HG02798 (cell line): ENCODE data around the gene TMEM247.
A peak's percentile ranks its signal among the peaks of the same experiment; 100 is the strongest.

Source experiments
- ATAC-seq: cut with Tn5 transposase; IDR thresholded peaks from one replicate; pipeline ENCODE4 v1.9.1; 2021; ENCODE audit warnings: mild to moderate bottlenecking; ENCODE audit not compliant: unreplicated experiment, poor library complexity

The TMEM247 gene

DNA sequence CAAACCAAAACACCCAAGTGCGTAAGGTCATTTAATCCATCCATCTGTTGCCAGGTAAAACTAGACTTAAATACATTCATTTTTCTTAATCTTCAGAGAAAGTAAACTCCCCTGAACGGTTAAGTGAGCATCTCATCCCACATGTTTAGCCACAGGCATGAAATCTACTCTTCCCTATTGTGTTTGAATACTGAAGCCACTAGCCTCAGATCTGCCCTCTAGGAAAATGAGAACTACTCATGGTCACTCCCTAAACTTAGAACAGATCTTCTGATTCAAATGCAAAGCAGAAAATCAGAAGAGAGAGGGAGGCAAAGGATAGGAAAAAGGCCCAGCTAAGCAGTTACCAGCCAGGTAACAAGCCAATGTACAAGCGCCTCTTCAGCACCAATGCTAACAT is 7.1 kb downstream of the TMEM247 start:
- ATAC-seq = no peak

- ATAC-seq = no peak
These were observed 8.4 kb downstream of the TMEM247 start for GRCh38 chr2:46487667-46488335.

DNA sequence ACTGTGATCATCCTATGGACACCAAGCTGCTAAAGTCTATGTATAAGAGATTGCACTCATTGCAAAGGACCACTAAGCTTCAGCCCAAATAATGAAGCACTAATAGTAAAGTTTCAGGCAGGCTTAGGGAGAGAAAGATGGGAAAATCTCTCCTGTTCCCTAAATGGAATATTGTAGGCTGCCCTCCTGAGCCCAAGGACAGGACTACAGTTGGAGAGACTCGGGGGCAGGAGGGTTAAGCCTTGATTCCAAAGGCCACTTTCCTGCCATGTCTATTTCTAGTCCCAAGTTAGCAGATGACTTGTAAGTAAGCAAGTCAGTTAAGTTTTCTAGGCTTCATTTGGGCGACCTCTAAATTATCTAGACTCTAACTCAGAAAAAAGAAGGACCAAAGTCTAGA is 9.0 kb downstream of the TMEM247 start:
- ATAC-seq = no peak

GRCh38 chr2:46489423-46490174 is 10.2 kb downstream of the TMEM247 start:
- no peak for ATAC-seq

DNA sequence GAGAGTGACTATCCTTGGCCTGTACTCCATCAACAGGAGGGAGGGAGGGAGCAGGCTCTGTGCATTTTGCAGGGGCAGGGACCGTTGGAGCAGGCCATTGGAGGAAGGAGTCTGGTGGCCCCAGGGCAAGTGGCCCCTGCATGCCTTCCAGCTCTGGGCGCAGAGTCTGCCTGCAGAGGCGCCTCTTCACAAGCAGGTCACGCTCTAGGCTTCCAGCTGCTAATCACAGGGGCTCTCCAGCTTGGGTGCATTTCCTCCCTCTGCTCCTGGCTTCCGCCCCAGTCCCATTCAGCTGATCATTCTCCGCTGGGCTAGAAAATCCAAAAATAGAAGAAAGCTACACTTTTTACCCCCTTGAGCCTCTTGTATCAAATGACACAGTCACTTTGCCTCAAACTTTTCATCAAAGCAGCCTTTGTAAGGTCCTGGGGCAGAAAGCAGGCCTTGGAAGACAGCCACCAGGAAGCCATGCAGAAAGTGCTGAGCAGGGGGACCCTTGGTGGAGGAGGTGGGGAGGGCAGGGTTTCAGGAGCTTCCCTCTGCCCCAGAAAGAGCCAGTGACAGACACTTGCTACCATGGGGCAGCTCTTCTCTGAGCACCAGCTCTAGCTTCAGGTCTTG is 11.3 kb downstream of the TMEM247 start:
- peak; percentile 49 for ATAC-seq

DNA sequence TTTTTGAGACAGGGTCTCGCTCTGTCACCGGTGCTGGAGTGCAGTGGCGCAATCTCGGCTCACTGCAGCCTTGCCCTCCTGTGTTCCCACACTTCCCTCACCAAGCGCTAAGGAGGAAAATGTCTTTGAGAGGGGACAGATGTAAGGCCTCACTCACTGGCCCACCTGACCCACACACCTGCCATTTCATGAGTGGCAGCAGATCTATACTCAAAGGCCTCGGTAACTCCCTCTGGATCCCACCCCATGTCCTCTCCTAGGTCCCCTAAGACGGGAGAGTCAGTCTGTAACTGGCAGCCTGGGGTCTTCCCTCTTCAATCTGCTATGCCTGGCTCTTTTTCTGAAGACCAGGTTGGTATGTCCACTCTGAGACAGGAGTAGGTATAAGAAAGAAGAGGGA is 12.9 kb downstream of the TMEM247 start:
- ATAC-seq = no peak

DNA sequence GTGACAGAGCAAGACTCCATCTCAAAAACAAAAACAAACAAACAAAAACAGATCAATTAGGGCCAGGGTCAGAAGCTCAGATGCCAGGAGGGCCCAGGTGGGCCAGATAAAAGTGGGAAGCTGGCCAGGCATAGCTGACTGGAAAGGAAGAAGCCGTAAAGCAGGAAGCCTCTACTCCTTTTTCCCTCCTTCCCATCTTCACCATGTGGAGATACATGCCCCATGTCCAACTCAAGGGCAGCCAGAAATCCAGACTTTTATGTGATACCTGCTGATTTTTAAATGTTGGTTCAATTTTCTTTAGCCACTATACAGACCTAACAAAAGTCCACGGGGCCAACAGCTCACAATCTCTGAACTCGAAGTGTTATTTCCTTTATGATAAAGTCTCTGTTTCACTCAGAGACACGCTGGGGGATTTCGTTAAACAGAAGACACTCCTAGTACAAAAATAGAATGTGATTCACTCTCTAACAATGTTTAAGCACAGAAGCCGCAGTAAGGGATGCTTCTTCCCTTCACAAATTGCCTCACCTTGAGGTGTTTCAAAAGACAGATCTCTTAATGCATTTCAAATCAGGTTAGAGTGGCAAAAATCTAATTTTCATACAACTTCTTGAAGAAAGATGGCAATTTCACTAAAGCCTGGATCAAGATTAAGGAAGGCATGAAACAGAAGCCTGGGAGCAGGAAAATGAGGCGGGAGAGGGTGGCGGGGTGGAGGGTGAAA is 14.0 kb downstream of the TMEM247 start:
- ATAC-seq = peak; percentile 77

DNA sequence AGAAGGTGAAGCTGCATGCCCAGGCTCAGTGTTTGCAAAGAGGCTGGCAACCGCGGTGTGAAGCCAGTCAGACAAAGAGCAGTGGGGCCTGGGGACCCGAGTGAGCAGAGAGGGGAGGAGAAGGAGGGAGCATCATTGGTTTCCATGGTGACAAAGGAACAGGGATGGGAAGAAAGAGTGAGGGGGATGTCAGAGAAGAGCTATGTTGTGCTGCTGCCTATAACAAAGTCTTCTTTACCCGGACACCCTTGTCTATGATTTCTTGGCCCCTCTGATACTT is 14.5 kb downstream of the TMEM247 start:
- ATAC-seq = no peak

DNA sequence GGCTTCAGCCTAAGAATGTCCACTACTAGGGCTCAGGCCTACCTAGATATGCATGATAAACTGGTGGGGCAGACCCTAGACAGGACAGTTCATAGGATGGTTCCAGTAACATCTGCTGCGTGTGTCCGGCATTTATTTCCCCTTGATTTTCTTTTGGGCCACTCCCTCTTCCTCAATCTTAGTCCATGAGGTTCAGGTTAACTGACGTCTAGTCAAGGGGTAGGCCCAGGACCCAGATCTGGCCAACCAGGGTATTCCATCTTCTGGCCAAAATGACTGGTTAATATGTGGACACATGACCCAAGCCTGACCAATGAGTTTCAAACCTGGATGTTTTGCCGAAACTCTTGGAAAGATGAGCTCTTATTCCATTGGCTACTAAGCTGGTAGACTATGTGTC is 15.2 kb downstream of the TMEM247 start:
- ATAC-seq = no peak

DNA sequence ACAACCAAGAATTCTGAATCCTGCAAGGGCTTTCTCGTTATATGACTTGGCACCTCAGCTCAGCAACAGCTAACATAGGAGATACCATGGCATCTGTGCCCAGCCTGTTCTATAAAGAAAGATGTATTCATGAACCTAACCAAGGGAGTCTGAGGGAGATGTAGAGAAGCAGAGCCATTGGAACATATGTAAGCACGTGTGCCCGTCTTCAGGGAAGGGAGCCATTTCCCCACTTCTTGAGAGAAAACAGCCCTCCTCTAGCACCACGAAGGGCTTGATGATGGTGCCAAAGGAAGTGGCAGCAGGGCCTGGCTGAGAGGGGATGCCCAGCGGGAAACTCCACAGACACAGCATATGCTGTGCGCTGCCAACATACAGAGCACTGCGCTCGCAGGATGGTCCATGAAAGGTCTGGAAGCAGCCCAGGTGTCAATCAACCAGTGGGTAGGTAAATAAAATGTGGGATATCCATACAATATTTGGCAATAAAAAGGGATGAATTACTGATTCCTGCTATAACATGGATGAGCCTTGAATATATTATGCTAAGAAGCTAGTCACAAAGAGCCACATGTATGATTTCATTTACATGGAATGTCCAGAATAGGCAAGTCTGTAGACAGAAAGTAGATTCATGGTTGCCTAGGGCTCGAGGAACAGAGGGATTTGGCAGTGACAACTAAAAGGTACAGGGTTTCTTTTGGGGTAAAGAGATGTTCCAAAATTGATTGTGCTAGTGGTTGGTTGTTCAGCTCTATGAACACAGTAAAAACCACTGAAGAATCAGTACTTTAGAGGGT is 16.1 kb downstream of the TMEM247 start:
- no peak for ATAC-seq

GRCh38 chr2:46497766-46498165 is 18.4 kb downstream of the TMEM247 start:
- ATAC-seq = no peak

GRCh38 chr2:46498681-46499080 is 19.3 kb downstream of the TMEM247 start:
- no peak for ATAC-seq

GRCh38 chr2:46499392-46499785 is 20.0 kb downstream of the TMEM247 start:
- ATAC-seq = no peak

- no peak for ATAC-seq
These were observed 21.4 kb downstream of the TMEM247 start for GRCh38 chr2:46500801-46501200.

- ATAC-seq = no peak
These were observed 23.0 kb downstream of the TMEM247 start for GRCh38 chr2:46502291-46502885.

DNA sequence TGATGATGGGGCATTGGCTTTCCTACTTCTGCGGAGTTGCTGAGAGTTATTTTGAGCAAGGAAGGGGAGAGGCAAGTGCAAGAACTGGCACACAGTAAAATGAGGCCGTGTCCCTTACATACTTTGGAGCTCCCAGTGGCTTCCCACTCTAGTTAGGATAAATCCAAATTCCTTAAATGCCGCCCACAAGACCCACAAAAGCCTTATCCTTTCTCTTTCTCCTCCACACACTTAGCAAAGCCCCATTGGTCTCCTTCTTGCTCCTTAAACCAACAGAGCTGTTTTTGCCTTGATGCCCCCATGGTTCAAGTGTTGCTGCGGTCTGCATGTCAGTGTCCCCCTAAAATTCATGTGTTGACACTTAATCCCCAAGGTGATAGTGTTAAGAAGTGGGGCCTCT is 24.3 kb downstream of the TMEM247 start:
- no peak for ATAC-seq

GRCh38 chr2:46504221-46504620 is 24.9 kb downstream of the TMEM247 start:
- ATAC-seq = no peak

- no peak for ATAC-seq
These were observed 25.5 kb downstream of the TMEM247 start for GRCh38 chr2:46504685-46505471.

DNA sequence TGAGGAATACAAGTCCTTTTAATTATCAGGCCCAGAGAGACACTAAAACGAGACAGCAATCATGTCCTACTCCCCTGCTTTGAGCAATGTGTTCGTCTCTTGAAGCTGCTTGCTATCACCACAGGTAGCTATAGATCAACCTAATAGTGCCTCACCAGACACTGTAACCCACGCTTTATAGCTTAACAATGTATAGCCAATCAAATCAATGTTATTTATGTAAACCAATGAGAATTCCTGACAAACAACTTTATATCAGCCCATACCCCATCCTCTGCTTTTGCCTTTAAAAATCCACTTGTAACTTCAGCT is 26.1 kb downstream of the TMEM247 start:
- ATAC-seq = no peak
